Measurements from ENCODE around the gene FNDC10. TPM values are rescaled to one million over a fixed set of nuclear protein-coding genes. Genes with fewer than 3 reads are reported as not detected.

FNDC10 gene
- total RNA-seq, 1 donor from 2014 or later: 11.9 TPM

DNA sequence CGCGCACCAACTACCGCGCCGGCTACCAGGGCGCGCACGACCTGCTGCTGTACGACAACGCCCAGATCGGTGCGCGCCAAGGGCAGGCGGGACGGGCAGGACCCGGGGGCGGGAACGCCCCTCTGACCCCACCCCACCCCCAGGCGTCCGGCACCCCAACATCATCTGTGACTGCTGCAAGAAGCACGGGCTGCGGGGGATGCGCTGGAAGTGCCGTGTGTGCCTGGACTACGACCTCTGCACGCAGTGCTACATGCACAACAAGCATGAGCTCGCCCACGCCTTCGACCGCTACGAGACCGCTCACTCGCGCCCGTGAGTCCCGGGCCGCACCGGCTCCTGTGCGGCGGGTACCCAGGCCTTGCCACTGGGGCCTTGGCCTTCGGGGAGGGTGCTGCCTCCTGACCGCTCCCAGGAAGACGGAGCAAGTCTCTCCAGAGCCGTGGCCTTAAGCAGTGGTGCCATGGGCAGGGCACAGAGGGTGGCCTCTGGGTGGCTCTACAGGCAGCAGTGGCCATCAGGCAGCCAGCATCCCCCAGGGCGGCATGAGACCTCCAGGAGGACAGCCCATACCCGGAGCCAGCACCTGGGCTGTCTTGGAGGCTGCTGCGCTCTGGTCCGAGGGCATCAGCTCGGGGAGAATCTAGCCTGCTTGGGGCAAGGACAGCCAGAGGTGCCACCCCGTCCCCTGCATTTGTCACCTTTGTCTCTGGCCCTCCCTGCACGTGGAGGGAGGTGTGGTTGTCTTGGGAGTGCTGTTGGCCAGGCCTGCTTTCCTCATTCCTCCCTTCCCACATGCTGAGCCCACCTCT, 23.9 kb upstream of the FNDC10 start:
- Mint-ChIP-seq H3K4me3 (ENCODE audit: unreplicated experiment) (no peak overlapping the region), H3K4me1 (ENCODE audit: low read depth, unreplicated experiment) (peaks cover 10% of the 10 kb centered on the region)
- TF ChIP-seq, protein P1, sequence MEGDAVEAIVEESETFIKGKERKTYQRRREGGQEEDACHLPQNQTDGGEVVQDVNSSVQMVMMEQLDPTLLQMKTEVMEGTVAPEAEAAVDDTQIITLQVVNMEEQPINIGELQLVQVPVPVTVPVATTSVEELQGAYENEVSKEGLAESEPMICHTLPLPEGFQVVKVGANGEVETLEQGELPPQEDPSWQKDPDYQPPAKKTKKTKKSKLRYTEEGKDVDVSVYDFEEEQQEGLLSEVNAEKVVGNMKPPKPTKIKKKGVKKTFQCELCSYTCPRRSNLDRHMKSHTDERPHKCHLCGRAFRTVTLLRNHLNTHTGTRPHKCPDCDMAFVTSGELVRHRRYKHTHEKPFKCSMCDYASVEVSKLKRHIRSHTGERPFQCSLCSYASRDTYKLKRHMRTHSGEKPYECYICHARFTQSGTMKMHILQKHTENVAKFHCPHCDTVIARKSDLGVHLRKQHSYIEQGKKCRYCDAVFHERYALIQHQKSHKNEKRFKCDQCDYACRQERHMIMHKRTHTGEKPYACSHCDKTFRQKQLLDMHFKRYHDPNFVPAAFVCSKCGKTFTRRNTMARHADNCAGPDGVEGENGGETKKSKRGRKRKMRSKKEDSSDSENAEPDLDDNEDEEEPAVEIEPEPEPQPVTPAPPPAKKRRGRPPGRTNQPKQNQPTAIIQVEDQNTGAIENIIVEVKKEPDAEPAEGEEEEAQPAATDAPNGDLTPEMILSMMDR (IDR thresholded peaks at IDR 0.05; ENCODE audit: partially characterized antibody, unreplicated experiment): no peak

DNA sequence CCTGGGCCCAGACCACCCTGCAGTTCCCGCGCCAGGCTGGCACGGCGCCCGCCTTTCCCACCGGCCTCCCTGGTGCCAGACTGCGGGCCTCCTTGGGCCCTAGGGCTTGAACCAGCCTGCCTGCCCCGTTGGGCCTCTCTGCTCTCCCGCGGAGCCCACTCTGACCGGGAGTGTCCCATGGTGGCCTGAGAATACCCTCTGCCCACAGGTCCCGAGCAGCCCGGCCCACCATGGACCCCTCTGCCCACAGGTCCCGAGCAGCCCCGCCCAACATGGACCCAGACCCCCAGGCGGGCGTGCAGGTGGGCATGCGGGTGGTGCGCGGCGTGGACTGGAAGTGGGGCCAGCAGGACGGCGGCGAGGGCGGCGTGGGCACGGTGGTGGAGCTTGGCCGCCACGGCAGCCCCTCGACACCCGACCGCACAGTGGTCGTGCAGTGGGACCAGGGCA, 23.3 kb upstream of the FNDC10 start:
- H3K9me3 Mint-ChIP-seq (ENCODE audit: unreplicated experiment): peaks cover 13% of the 10 kb centered on the region
- no peak for DNase-seq
- TF ChIP-seq, protein P1 (IDR thresholded peaks at IDR 0.05; ENCODE audit: partially characterized antibody, unreplicated experiment): no peak
- no peaks in the 10 kb centered on the region for H3K36me3 Mint-ChIP-seq (ENCODE audit: unreplicated experiment)
- H3K4me3 Mint-ChIP-seq (ENCODE audit: unreplicated experiment): no peak overlapping the region
- peaks cover 22% of the 10 kb centered on the region for H3K27me3 Mint-ChIP-seq (ENCODE audit: unreplicated experiment)
- peaks cover 10% of the 10 kb centered on the region for H3K4me1 Mint-ChIP-seq (ENCODE audit: low read depth, unreplicated experiment)
- H3K27ac Mint-ChIP-seq (ENCODE audit: unreplicated experiment): no peak overlapping the region

More for the DNA sequence above, 23.9 kb upstream of the FNDC10 start:
- DNase-seq: no peak
- peaks cover 22% of the 10 kb centered on the region for H3K27me3 Mint-ChIP-seq (ENCODE audit: unreplicated experiment)
- peaks cover 13% of the 10 kb centered on the region for H3K9me3 Mint-ChIP-seq (ENCODE audit: unreplicated experiment)
- H3K27ac Mint-ChIP-seq (ENCODE audit: unreplicated experiment): no peak overlapping the region
- H3K36me3 Mint-ChIP-seq (ENCODE audit: unreplicated experiment): no peaks in the 10 kb centered on the region

DNA sequence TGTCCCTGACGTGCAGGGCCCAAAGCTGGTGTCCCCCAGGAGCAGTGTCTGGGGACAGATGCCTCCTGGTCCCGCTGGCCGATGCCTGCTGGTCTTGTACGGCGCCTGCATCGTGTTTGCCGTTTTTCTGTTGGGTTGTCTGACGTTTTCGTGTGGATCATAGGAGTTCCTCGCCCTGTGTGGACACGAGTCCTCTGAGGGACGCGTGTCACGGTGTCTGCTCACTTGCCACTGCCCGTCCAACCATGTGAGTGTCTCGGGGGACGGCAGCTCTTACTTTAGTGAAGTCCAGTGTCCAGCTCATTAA, 22.8 kb upstream of the FNDC10 start:
- H3K4me1 Mint-ChIP-seq (ENCODE audit: low read depth, unreplicated experiment): peaks cover 10% of the 10 kb centered on the region
- DNase-seq: no peak
- H3K9me3 Mint-ChIP-seq (ENCODE audit: unreplicated experiment): peaks cover 13% of the 10 kb centered on the region
- peaks cover 21% of the 10 kb centered on the region for H3K27me3 Mint-ChIP-seq (ENCODE audit: unreplicated experiment)
- H3K27ac Mint-ChIP-seq (ENCODE audit: unreplicated experiment): peak overlapping the region; percentile 46
- TF ChIP-seq, protein P1 (IDR thresholded peaks at IDR 0.05; ENCODE audit: partially characterized antibody, unreplicated experiment): no peak
- peak overlapping the region; percentile 65 for H3K4me3 Mint-ChIP-seq (ENCODE audit: unreplicated experiment)
- H3K36me3 Mint-ChIP-seq (ENCODE audit: unreplicated experiment): no peaks in the 10 kb centered on the region

DNA sequence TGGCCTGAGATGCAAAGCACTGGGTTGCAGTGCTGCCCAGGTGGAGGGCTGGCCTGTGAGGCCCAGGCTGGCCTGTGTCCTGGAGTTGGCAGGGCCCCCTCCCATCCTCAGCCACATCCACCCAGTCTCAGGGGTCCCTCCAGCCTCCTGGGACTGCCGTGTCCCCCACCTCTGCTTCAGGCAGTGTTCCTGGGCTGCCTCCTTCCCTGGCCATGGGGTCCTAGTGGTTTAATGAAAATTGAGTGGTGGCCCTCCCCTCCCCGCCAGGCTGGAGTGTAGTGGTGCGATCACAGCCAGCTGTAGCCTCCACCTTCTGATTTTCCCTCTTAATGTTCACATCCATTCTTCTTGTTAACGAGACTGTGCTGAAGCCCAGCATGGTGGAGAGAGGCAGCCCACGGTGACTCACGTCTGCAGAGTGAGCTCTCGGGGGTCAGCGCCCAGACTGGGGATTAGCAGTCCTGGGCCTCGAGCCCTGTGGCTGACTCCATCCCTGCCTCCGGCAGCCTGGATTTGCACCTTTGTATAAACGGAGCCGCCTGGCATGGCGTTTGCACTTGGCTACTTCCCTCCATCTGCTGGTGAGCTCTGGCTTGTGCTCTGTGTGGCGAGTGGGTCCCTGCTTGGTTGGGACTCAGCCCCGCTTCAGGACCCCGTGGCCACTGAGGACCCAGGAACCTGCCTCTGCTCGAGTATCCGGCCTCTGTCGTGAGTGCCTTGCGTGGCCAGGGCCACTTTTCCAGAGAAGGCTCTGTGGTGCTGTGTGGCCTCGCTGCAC, 22.3 kb upstream of the FNDC10 start:
- peak overlapping the region; percentile 46 for H3K27ac Mint-ChIP-seq (ENCODE audit: unreplicated experiment)
- H3K36me3 Mint-ChIP-seq (ENCODE audit: unreplicated experiment): no peaks in the 10 kb centered on the region
- peaks cover 21% of the 10 kb centered on the region for H3K27me3 Mint-ChIP-seq (ENCODE audit: unreplicated experiment)
- H3K4me3 Mint-ChIP-seq (ENCODE audit: unreplicated experiment): no peak overlapping the region
- TF ChIP-seq, protein P1 (IDR thresholded peaks at IDR 0.05; ENCODE audit: partially characterized antibody, unreplicated experiment): no peak
- peaks cover 10% of the 10 kb centered on the region for H3K4me1 Mint-ChIP-seq (ENCODE audit: low read depth, unreplicated experiment)
- no peak for DNase-seq
- peaks cover 16% of the 10 kb centered on the region for H3K9me3 Mint-ChIP-seq (ENCODE audit: unreplicated experiment)

Measured in glutamatergic neuron (in vitro differentiated cells).